Neural cell (in vitro differentiated cells): ENCODE data around the gene PLEKHF1.

Source experiments
- EP300 ChIP-seq: fragments of 450-650 bp; conservative IDR thresholded peaks from 2 replicates; pipeline ENCODE4 v1.6.1; 2014; ENCODE audit warnings: antibody characterized with exemption, mild to moderate bottlenecking, moderate library complexity; ENCODE audit not compliant: poor library complexity, severe bottlenecking
- EZH2 ChIP-seq: fragments of 200-600, 300-800 bp; shearing (Covaris generic), sonication (generic); IDR thresholded peaks from 2 replicates; pipeline ENCODE4 v1.6.1; 2014; ENCODE audit warnings: antibody characterized with exemption, low read length, borderline replicate concordance, mild to moderate bottlenecking; ENCODE audit not compliant: insufficient read depth, poor library complexity, severe bottlenecking
- MXI1 ChIP-seq: fragments of 450-650 bp; conservative IDR thresholded peaks from 2 replicates; pipeline ENCODE4 v1.6.1; 2014; ENCODE audit warnings: antibody characterized with exemption, mild to moderate bottlenecking; ENCODE audit not compliant: poor library complexity, severe bottlenecking
- POLR2AphosphoS5 ChIP-seq: IDR thresholded peaks from 2 replicates; pipeline ENCODE4 v1.6.1; 2012
- RAD21 ChIP-seq: fragments of 450-650 bp; conservative IDR thresholded peaks from 2 replicates; pipeline ENCODE4 v1.6.1; 2014; ENCODE audit warnings: antibody characterized with exemption, mild to moderate bottlenecking, moderate library complexity
- SMC3 ChIP-seq: fragments of 450-650 bp; conservative IDR thresholded peaks from 2 replicates; pipeline ENCODE4 v1.6.1; 2014; ENCODE audit warnings: antibody characterized with exemption, mild to moderate bottlenecking, moderate library complexity; ENCODE audit not compliant: poor library complexity
- TAF1 ChIP-seq: IDR thresholded peaks from 2 replicates; pipeline ENCODE4 v1.6.1; 2012; ENCODE audit warnings: low read depth
- TF ChIP-seq, protein P1 (sequence below): fragments of 450-650 bp; IDR thresholded peaks from 2 replicates; pipeline ENCODE4 v1.5.1; 2014; ENCODE audit warnings: antibody characterized with exemption, mild to moderate bottlenecking, moderate library complexity; ENCODE audit not compliant: poor library complexity, severe bottlenecking
- TF ChIP-seq, protein P2 (sequence below): IDR thresholded peaks from 2 replicates; pipeline ENCODE4 v1.6.1; 2012; ENCODE audit warnings: borderline replicate concordance

DNA sequence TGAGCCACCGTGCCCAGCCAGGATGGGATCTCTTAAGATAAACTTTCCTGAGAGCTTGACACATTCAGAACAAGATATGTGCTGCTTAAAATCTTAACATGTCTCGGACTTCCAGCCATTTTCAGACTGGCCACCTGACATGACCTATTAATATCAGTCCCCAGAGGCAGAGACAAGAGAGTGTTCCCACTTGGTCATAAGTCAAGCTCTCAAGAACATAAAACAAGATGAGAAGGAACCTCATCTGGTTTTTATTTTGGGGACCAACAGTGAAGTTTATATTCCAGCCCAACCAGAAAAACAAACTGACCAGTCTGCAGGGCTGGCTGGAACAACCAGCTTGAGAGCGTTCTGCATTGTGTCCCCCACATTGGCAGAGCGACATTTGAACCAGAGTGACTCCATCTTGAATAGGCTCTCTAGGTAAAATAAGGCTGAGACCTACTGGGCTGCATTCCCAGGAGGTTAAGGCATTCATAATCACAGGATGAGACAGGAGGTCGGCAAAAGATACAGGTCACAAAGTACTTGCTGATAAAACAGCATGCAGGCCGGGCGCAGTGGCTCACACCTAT lies 21.8 kb upstream of the PLEKHF1 start:
- TF ChIP-seq, protein P1, sequence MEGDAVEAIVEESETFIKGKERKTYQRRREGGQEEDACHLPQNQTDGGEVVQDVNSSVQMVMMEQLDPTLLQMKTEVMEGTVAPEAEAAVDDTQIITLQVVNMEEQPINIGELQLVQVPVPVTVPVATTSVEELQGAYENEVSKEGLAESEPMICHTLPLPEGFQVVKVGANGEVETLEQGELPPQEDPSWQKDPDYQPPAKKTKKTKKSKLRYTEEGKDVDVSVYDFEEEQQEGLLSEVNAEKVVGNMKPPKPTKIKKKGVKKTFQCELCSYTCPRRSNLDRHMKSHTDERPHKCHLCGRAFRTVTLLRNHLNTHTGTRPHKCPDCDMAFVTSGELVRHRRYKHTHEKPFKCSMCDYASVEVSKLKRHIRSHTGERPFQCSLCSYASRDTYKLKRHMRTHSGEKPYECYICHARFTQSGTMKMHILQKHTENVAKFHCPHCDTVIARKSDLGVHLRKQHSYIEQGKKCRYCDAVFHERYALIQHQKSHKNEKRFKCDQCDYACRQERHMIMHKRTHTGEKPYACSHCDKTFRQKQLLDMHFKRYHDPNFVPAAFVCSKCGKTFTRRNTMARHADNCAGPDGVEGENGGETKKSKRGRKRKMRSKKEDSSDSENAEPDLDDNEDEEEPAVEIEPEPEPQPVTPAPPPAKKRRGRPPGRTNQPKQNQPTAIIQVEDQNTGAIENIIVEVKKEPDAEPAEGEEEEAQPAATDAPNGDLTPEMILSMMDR = no peak
- no peak for TF ChIP-seq POLR2AphosphoS5
- TF ChIP-seq EZH2 = no peak
- TF ChIP-seq, protein P2, sequence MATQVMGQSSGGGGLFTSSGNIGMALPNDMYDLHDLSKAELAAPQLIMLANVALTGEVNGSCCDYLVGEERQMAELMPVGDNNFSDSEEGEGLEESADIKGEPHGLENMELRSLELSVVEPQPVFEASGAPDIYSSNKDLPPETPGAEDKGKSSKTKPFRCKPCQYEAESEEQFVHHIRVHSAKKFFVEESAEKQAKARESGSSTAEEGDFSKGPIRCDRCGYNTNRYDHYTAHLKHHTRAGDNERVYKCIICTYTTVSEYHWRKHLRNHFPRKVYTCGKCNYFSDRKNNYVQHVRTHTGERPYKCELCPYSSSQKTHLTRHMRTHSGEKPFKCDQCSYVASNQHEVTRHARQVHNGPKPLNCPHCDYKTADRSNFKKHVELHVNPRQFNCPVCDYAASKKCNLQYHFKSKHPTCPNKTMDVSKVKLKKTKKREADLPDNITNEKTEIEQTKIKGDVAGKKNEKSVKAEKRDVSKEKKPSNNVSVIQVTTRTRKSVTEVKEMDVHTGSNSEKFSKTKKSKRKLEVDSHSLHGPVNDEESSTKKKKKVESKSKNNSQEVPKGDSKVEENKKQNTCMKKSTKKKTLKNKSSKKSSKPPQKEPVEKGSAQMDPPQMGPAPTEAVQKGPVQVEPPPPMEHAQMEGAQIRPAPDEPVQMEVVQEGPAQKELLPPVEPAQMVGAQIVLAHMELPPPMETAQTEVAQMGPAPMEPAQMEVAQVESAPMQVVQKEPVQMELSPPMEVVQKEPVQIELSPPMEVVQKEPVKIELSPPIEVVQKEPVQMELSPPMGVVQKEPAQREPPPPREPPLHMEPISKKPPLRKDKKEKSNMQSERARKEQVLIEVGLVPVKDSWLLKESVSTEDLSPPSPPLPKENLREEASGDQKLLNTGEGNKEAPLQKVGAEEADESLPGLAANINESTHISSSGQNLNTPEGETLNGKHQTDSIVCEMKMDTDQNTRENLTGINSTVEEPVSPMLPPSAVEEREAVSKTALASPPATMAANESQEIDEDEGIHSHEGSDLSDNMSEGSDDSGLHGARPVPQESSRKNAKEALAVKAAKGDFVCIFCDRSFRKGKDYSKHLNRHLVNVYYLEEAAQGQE = no peak
- no peak for TF ChIP-seq EP300
- TF ChIP-seq RAD21 = no peak
- TF ChIP-seq SMC3 = no peak
- TF ChIP-seq MXI1 = no peak
- TF ChIP-seq TAF1 = no peak
